RKO (cell line): ENCODE data around the gene SAC3D1.

Experiments used
- DNase-seq: peaks from one replicate; pipeline ENCODE4 v3.0.0-alpha.2; 2016; ENCODE audit warnings: low spot score

Gene SAC3D1

GRCh38 chr11:65060913-65061408 lies 20.0 kb downstream of the SAC3D1 start:
- DNase-seq: no peak

- no peak for DNase-seq
Measured at GRCh38 chr11:65063532-65063931, 22.5 kb downstream of the SAC3D1 start.

- no peak for DNase-seq
Measured at GRCh38 chr11:65064847-65065240, 23.8 kb downstream of the SAC3D1 start.

GRCh38 chr11:65065851-65066250 lies 24.8 kb downstream of the SAC3D1 start:
- no peak for DNase-seq

GRCh38 chr11:65066315-65066714 lies 25.3 kb downstream of the SAC3D1 start:
- no peak for DNase-seq

- DNase-seq: no peak
Measured at GRCh38 chr11:65066805-65067291, 25.8 kb downstream of the SAC3D1 start.

GRCh38 chr11:65067446-65067845 lies 26.4 kb downstream of the SAC3D1 start:
- DNase-seq: no peak

- DNase-seq: no peak
Measured at GRCh38 chr11:65069217-65069616, 28.2 kb downstream of the SAC3D1 start.

GRCh38 chr11:65071907-65072630 lies 31.1 kb downstream of the SAC3D1 start:
- DNase-seq: no peak

- DNase-seq: no peak
Measured at GRCh38 chr11:65072631-65072966, 31.6 kb downstream of the SAC3D1 start.

GRCh38 chr11:65077451-65077850 lies 36.4 kb downstream of the SAC3D1 start:
- peak; percentile 51 for DNase-seq

GRCh38 chr11:65078151-65078550 lies 37.1 kb downstream of the SAC3D1 start:
- DNase-seq: peak; percentile 43

- DNase-seq: no peak
Measured at GRCh38 chr11:65078786-65079342, 37.9 kb downstream of the SAC3D1 start.

- peak; percentile 59 for DNase-seq
Measured at GRCh38 chr11:65083134-65083833, 42.3 kb downstream of the SAC3D1 start.

GRCh38 chr11:65083834-65084597 lies 43.0 kb downstream of the SAC3D1 start, which contains the start of the genes CDCA5 and ZFPL1:
Gene CDCA5, minus strand, starts transcription at chr11:65084040. Its CDS starts 62 bp downstream, at chr11:65083978.
Gene ZFPL1, plus strand, starts transcription at chr11:65084222. Its CDS starts 477 bp downstream, at chr11:65084699.
- peak; percentile 96 for DNase-seq

GRCh38 chr11:65084598-65085375 lies 43.8 kb downstream of the SAC3D1 start:
- no peak for DNase-seq

GRCh38 chr11:65085446-65085845 lies 44.4 kb downstream of the SAC3D1 start:
- no peak for DNase-seq

GRCh38 chr11:65086809-65087208 lies 45.8 kb downstream of the SAC3D1 start:
- no peak for DNase-seq

- no peak for DNase-seq
Measured at GRCh38 chr11:65087216-65087615, 46.2 kb downstream of the SAC3D1 start.

GRCh38 chr11:65087827-65088226 lies 46.8 kb downstream of the SAC3D1 start:
- no peak for DNase-seq

- no peak for DNase-seq
Measured at GRCh38 chr11:65089621-65090020, 48.6 kb downstream of the SAC3D1 start.
